NCI-H2196 treated with DMSO at 0.1 percent for 48 hours (cell line): ENCODE data around the gene LRCH1.
A peak's percentile ranks its signal among the peaks of the same experiment; 100 is the strongest.

ENCODE experiments used
- DNase-seq: peaks from one replicate; lab custom pipeline; 2025; ENCODE audit not compliant: unreplicated experiment; lab: John Stamatoyannopoulos, UW

Gene LRCH1

GRCh38 chr13:46662690-46663089 is 109.7 kb downstream of the LRCH1 start:
- no peak for DNase-seq

GRCh38 chr13:46663206-46664037 is 110.5 kb downstream of the LRCH1 start:
- no peak for DNase-seq

- DNase-seq: no peak
These were observed 111.2 kb downstream of the LRCH1 start for GRCh38 chr13:46664195-46664594.

GRCh38 chr13:46665248-46665632 is 112.3 kb downstream of the LRCH1 start:
- DNase-seq: no peak

DNA sequence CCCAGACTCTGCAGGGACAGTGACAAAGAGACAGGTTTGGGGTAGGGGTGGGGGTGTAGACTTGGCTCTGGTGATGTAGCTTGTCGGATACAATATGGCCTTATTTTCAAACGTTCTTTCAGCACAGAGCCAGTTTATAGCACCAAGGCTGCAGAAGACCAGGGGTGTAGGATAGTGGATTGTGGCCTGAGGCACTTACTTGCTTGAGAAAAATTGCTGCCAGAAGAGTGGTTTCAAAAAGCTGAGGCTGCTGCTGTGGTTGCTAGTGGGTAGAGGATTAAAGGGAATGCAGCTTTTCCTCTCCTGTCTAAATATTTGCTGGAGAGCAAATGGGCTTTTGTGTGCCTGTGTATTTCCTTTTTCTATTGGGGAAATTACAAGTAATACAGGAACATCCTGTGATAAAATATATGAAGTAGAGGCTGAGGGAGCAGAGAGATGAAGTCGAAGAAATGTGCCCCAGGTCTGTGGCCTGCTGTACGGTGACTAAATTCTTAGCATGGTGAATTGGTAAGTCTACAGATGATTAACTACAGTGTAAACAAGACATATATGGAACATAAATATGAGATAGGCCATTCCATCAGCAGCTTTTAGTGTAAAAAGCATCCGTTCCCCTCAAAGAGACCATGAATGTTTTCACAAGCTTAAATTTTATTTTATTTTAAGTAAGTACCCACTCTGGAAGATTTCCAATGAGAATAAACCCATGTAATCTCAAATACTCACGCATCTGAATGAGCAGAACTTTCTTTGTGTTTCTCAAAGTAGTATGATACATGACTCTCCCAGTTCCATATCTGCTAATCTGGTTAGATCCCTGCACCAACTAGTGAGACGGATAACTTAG is 112.9 kb downstream of the LRCH1 start:
- no peak for DNase-seq

DNA sequence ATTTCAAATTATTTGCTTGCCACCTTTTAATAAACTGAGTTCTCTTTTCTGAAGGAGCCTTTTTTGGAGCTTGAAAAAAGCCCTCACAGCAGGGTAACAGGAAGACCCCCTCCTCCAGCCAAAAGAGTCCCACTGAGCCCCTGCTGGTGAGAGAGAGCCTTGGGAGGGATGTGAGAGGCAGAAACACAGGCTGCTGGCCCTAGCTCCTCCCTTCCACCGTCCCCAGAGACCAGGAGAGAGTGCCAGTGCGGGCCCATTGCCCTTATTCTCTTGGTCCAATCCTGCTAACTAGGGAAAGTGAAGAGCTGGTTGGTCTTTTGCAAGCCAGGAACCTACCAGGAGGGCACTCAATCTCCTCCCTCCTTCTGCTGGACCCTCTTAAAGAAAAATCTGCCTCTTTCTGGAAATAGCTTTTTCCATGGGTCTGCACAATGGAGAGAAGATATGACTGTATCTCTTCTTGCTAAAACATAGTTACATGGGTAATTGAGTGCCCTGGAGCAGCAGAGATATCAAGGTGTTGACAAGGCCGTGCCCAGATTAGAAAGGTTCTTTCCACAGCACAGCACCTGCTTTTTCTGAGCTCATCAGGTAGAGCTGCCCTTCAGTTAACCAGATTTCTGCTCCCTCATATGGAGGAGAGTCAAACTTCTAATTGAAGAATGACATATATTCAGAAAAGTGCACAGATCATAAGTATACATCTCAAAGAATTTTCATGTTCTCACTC is 113.9 kb downstream of the LRCH1 start:
- no peak for DNase-seq

DNA sequence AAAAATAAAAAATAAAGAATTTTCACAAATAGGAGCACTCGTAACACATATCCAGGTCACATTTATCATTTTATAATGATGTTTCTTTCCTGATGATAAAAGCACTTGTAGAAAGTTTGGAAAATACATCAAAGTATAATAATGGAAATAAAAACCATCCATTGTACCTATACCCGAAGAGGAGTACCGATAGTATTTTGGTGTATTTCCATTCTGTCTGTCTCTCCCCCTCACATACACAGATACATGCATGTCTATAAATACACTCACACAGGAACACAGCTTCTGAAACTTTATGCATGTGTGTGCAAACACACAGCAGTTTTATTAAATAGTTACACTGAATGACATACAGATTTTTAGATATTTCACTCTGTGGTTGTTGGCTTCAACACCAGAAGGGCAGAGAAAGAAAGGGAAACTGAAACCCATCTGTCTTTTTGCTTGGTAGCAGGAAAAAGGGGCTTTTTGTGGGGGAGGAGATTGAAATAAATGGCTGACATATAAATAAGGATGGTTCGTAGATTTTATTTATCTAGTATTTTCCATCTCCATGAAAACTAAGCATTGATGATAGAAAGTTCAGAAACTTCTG is 114.8 kb downstream of the LRCH1 start:
- no peak for DNase-seq

DNA sequence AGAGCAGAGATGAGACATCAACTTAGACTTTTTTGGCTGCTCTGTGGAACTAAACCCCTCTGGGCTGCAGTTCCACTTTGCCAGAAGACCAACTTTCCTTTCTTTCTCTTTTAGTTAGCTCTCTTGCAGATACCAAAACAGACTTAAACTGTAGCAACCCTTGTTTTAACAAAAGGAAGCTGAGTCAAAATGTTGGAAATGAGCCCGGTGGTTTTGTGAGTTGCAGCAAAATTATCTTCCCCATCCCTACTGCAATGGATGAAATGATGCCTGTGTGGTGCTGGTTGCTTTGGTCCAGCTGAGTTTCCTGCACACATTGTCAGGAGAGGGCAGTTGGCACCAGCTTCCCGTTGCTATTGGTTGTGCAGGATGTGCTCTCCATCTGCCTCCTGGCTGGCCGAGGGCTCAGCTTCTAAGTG is 115.3 kb downstream of the LRCH1 start:
- DNase-seq: no peak

- no peak for DNase-seq
These were observed 116.1 kb downstream of the LRCH1 start for GRCh38 chr13:46668931-46669525.

DNA sequence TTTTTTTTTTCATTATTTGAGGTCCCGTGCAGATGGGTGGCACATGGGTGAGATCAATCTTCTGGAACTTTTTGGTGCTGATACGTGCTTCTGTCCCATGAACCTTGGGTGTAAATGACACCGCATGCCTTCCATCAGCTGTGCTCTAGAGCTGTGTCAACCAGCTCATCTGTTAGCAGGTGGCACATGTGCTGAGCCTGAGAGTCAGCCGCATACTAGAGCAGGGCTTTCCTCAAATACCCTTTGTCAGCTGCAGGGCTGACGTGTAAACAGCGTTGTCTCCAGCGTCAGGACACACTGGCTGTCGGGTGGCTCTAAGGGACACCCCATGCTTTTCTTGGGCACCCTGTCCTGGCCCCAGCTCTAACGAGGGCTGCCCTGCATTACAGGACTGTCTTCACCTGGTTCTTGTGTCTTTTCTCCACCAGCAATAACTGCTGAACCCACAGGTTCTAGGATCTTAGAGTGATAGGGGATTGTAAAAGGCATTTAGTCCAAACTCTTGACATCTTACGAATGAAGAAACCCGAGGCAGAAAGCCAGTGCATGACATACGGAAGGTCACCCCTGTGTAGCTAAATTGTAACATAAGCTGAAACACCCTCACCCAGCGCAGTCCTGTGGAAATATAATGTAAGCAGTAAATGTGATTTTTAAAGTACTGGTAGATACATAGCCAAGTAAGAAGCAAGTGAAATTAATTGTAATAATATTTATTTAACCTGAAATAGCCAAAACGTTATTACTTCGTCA is 119.5 kb downstream of the LRCH1 start:
- DNase-seq: no peak

DNA sequence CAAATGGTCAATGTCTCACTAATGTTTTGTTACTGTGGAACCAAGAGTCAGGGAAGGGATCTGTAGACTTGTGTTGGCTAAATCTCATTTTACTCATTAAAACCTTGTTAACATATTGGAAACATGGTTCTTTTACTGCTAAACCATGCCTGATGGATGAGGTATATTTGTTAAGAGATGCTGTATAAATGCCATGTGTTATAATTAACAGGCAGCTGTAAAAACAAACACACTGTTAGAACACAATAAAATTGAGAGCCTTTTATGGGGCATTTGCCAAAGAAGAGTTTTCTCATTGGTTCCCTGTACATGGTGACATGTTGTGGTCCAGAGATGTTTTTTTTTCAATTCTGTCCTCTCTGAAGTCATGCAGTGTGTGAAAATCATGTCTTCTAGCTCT is 122.0 kb downstream of the LRCH1 start:
- peak; percentile 22 for DNase-seq

DNA sequence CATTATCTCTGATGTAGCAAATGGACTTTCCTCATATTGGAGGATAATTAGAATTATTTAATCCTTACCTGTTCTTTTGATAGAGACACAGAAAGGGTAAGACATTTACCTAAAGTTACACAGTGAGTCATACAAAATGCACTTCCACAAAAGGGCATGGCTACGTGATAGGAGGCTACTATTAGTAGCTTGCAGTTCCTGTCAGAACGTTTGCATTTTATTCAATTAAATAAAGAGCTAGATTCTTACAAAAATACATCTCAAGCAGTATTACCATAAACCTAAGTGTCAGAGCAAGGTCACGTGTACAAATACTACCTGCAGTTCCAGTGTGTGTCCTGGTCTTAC is 123.4 kb downstream of the LRCH1 start:
- no peak for DNase-seq

- no peak for DNase-seq
These were observed 126.6 kb downstream of the LRCH1 start for GRCh38 chr13:46679369-46680120.

GRCh38 chr13:46682015-46682414 is 129.0 kb downstream of the LRCH1 start:
- no peak for DNase-seq

DNA sequence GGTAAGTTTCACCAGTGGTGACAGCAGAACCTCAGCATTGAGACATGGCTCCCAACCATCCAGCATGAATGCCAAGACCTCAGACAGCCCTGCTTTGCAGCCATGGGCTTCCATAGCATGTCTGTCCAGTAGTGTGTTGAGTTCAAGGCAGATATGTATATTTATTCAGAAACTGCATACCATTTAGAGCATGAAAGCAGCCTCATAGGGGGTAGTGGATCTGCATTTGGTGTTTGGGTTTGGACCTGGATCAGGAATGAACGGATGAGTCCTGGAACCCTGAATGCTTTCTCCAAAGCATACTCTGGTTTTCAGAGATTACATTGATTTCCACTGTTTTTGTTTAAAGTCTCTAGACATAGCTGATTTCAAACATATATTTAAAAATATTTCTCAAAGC is 129.7 kb downstream of the LRCH1 start:
- DNase-seq: no peak

GRCh38 chr13:46683676-46684260 is 130.8 kb downstream of the LRCH1 start:
- no peak for DNase-seq

DNA sequence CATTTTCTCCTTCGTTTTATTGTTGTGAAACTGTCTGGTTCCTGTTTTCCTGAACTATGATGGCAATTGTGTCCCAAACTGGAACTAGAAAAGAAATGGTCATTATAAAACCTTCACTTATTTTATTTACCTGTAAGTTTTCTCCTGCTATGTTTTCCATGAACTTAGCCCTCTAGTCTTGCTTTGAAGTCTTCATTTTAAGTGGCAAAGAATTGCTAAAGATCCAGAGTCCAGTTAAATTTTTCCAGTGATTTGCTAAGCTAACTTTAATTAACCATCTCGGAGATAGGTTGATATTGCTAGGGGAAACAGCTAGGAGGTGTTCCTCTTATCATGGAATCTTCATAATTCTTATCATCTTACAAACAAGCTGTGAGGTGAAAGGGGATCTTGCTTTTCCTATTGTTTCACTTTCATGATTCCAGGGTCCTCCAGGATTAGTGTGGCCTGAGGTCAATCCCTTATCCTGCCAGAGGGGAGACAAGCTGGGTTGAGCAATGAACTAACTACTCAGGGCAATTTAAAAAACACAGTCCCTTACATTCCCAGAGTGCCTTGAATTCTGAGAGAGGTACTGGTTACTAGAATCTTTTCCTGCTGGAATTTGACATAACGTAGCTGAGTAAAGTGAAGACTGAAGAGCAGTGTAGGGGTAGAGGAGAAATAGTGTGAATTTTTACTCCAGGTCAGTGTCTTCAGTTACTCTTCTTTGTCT is 131.5 kb downstream of the LRCH1 start:
- DNase-seq: no peak

- DNase-seq: no peak
These were observed 132.2 kb downstream of the LRCH1 start for GRCh38 chr13:46685006-46685730.
